HG02840 (cell line): ENCODE results near the gene TANC1.

Experiments used
- ATAC-seq: cut with Tn5 transposase; IDR thresholded peaks from one replicate; pipeline ENCODE4 v1.9.1; 2021; ENCODE audit warnings: mild to moderate bottlenecking, moderate library complexity, moderate number of reproducible peaks; ENCODE audit not compliant: unreplicated experiment, low FRiP score

Gene TANC1

GRCh38 chr2:159108181-159108893 is 139.9 kb downstream of the TANC1 start:
- no peak for ATAC-seq

DNA sequence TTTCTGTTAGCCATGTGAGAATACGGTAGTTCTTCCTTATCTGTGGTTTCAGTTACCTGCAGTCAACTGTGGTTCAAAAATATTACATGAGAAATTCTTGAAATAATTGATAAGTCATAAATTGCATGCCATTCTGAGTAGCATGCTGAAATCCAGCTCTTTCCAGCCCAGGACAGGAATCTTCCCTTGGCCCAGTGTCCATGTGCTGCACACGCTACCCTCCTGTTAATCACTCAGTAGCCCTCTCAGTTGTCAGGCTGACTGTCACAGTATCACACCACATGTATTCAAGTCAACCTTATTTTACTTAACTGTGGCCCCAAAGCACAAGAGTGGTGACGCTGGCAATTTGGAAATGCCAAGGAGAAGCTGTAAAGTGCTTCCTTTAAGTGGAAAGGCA is 141.1 kb downstream of the TANC1 start:
- no peak for ATAC-seq

DNA sequence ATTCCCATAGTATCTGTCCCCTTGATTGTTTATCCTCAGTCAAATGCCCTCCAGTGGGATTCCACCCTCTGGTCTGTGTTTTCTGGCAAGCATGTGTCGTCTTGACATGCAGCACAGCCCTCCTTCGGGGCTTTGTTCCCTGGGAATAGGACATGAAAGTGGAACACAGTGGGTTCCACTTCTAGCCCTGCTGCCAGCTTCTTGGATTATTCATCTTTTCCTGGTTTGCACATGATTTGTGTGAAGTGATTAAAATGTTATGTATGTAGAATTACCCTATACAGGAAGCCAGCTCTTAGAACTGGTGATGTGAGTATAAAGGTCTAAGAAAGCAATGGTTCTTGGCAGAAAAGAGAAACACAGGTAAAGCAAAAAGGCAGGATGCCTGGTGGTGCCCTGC is 142.3 kb downstream of the TANC1 start:
- ATAC-seq: no peak

GRCh38 chr2:159111346-159111927 is 143.0 kb downstream of the TANC1 start:
- no peak for ATAC-seq

GRCh38 chr2:159114835-159115234 is 146.4 kb downstream of the TANC1 start:
- ATAC-seq: no peak

DNA sequence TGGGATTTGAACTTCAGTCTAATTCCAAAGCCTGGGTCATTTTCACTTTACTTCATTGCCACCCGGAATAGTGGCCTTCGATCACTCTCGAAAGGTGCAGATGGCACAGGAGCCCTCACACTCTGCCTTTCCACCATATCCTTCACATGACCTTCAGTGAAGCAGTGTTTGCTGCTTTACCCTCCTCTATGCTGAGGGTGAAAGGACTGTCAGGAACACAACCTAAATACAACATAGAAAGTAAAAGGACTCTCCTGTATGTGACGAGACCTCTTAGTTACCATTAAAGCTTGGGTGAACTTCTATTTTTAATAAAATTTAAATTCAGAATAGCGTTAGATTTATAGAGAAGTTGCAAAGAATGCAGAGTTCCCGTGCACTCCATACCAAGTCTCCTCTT is 148.5 kb downstream of the TANC1 start:
- ATAC-seq: no peak

- no peak for ATAC-seq
These were observed 149.2 kb downstream of the TANC1 start for GRCh38 chr2:159117658-159118057.

DNA sequence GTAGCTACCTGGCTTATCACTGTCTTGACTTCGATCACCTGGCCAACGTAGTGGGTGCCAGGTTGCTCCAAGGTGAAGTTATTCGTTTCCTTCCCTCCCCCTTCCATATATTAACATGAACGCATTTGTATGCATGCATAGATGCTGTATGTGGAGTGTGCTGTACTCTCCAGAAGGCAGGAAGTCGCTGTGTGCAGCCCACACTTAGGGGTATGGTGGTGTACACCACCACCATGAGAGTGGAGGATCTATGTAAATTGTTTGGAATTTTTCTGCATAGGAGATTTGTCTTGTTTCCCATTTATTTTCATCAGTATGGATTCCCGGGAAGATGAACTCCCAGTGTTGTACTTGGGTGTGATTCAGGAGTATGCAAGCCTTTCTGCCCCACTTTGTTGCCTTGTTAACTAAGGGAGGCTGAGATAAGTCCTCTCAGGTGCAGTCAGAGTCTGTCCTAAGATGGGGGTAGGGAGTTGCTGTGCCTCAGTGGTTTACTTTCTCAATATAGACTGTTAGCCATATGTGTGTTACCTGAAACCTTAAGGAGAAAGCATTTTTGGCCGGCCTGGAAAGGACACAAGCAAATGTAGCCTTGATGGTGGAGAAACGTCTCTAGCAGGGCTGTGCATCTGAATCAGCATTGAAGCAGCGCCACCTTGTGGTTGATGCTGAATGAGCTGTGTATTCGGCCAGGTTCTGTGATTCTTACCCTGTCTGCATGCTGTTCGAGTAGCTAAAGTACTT is 149.8 kb downstream of the TANC1 start:
- ATAC-seq: peak; percentile 82

- ATAC-seq: no peak
These were observed 150.5 kb downstream of the TANC1 start for GRCh38 chr2:159118859-159119500.

GRCh38 chr2:159119652-159120257 is 151.3 kb downstream of the TANC1 start:
- no peak for ATAC-seq

- ATAC-seq: no peak
These were observed 155.3 kb downstream of the TANC1 start for GRCh38 chr2:159123786-159124185.

DNA sequence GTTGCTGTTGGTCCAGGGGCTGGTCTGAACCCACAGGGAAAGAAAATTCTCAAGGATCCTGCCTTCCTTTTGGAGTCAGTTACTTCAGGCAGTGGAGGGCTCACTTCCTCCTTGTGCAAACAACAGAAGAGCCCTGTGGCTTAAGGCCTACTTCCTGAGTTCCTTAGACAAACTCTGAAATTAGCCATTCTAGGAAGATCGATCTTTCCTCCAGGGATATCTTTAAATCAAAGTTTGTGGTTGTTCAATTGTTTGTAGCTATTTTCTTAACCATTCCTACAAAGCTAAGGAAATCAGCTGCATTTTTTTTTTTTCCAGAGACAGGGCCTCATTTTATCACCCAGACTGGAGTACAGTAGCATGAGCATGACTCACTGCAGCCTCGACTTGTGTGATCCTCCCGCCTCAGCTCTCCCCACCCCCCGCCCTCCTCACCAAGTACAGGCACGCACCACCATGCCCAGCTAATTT is 156.0 kb downstream of the TANC1 start:
- no peak for ATAC-seq

- ATAC-seq: no peak
These were observed 156.6 kb downstream of the TANC1 start for GRCh38 chr2:159124931-159125467.

DNA sequence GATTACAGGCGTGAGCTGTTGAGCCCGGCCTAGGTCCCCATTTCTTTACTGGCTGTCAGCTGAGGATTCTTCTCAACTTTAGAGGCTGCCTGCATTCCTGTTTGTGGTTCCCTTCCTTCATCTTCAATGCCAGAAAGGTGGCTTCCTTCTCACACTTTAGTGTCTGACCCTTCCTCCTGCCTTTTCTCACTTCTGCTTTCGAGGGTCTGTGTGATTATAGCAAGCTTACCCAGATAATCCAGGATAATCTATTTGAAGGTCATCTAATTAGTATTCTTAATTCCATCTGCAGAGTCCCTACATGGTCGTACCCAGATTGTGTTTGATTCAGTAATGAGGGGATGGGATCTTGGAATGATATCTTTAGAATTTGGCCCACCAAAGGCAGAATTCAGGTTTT is 157.4 kb downstream of the TANC1 start:
- ATAC-seq: no peak

DNA sequence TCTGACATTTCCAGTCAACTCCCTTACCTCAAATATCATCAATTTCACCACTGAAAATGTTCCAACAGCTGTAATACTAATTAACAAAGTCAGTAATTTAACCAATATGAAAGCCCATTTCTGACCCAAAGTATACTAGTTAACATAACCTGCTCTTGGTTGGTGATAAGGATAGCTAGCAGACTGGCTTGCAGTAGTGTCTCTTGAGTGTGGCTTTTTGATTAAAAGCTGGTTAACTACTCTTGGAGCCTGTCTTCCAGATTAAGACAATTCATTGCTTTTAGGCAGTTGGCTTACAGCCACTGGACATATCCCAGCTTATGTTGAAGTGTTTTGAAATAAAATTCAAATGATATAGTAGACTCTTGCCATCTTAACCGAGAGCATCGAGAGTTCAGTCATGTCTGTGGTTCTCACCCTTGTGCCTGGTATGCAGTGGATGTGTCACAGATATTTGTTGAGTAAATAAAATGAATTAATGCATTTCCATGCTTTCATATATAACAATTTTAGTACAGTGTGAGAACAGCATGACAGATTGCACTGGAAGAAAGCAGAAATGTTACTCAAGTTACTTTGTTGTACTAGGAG is 158.1 kb downstream of the TANC1 start:
- ATAC-seq: no peak

DNA sequence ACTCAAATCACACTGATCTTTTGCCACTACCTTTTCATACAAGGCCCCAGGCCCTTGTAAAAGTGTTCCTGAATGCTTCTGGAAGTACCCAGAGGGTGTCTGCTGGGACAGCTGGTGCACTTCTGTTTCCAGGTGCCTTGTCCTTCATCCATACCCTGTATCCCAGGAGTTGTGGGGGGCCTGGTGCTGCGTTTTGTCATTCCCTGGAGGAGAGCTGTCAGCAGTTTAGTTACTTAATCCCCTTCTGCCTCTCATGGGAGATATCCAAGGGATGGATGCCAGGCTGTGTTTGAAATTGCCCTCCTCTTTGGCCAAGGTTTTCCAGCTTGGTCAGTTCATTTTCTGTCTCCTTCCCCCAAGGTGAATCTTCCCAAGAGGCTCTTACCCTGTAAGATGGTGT is 159.8 kb downstream of the TANC1 start:
- no peak for ATAC-seq

DNA sequence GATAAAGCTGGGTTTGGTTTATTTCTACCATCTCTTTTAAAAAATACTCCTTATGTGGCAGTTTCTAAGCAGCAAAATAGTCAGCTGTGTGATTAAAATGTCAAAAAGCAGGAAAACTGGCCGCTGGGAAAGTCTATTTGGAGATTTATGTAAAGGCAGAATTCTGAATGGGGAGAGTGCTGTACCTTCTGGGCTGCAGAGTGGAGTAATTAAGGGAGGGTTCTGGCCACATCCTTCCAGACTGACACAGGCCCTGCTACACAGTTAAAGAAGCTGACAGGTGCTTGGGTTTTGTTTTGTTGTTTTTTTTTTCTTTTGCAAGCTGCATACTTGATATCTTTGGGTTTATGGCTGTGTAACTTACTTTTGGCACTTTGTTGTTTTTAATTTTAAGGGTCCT is 160.8 kb downstream of the TANC1 start:
- no peak for ATAC-seq

- ATAC-seq: no peak
These were observed 161.4 kb downstream of the TANC1 start for GRCh38 chr2:159129824-159130223.

DNA sequence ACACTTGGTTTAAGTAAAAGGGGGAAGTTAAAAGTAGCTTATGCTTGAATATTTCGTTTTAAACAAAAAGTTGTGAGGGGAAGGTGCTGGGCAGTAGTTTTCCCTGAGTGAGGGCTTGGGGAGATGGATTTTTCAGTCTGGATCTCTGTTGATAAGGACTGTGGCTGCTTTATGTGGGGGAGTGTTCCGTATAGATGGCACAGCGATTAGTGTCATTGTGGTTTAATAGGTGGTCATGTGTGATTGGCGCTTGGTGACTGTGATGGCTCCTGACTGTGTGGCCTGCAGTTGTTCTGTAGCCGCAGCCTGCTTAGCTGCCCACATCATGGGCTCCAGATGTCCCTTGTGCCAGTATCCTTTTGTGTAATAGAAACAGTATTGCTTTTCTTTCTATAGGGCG is 161.9 kb downstream of the TANC1 start:
- no peak for ATAC-seq

- no peak for ATAC-seq
These were observed 162.9 kb downstream of the TANC1 start for GRCh38 chr2:159131267-159131913.
